NCI-H345 (cell line): ENCODE measurements around the gene FOSL2.
"Not testable (repeated sequence)": the region's sequence is repeated elsewhere in the genome, so short reads cannot be mapped to it uniquely, and the experiment has no call there.

Experiments used
- DNase-seq: peaks from one replicate; lab custom pipeline; 2025; lab: John Stamatoyannopoulos, UW

The FOSL2 gene

DNA sequence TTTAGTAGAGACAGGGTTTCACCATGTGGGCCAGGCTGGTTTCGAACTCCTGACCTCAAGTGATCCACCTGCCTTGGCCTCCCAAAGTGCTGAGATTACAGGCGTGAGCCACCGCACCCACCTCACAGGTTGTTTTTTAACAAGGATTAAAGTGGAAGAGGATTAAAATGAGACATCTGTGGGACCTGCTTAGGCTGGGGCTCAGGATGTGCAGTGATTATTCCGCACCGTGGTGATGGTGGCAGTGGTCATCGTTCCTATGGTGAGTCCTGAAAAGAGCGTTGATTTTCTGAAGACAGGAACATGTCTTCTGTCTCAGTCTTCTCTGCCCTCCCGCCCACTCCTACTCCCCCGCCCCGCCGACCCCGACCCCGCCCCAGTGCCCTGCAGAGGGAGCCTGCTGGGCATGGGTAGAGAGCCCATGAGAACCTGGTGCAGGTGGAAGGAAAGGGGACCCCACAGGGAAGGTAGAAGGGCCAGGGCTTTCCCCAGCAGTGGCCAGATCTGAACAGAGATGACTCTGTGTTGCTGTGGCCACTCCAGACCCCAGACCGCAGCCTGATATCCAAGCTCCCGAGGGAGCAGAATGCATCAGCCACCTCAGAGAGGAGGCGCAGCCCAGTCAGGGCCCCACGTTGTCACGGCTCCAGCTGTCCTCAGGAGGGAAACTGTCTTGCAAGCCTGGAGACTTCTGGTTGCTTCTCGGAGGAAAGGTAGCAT lies 34.5 kb upstream of the FOSL2 start:
- no peak for DNase-seq

DNA sequence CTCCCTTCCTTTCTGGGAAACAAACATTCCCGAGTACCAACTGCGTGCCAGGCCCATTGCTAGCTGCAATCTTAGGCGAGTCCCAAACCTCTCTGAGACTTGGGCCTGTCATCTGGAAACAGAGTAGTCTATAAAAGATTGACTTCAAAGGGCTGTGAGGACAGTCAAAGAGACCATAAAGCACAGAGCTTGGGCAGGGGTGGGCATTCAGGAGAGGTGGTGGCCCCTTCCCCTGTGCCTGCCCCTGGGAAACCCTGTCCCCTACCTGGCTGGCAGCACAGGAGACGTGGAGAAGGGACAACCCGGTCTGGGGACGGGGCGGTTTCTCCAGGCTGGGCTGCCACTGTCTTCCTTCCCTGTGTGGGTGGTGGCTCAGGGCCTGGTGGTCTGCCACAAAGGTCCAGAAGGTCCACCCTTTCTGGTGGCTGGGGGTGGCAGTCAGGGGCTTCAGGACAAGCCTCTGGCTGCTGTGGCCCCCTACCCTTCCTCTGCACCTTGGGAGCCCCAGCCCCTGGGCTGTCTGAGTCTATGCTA lies 33.9 kb upstream of the FOSL2 start:
- DNase-seq, result no peak

DNA sequence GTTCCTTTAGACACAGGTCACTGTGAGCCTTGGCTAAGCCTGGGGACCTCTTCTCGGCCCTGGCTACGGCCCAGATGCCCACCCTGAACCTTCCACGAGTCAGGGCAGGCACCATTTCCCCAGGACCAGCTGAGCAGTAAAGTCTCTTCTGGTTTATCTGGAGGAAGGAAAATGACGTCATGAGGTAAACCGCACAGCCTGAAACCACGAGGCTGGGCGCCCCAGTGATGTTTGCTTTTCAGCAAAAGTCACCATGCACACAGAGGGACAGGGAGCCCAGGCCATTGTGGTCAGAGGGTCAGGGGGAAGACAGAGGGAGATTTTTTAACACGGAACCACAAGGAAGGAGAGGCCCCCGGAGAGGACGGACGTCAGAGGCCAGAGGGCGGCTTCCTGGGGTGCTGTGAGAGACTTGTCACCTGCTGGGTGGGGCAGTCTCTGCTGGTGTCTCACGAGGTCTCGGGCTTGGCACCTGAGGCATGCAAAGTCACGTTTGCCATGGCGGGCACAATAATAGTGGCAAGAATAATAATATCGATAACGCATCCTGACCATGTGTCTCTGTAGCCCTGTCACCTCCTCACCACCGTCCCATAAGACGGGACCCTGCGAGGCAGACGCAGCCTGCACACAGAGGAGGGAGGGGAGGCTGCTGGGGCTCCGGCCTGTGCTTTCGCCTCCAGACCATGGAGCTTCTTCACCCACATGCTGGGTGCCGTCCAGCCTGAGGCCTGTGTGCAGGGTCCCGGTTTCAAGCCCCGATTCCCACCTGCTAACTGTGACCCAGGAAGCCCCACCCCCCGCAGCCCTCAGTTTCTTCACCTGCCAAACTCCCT lies 33.2 kb upstream of the FOSL2 start:
- DNase-seq, result no peak

DNA sequence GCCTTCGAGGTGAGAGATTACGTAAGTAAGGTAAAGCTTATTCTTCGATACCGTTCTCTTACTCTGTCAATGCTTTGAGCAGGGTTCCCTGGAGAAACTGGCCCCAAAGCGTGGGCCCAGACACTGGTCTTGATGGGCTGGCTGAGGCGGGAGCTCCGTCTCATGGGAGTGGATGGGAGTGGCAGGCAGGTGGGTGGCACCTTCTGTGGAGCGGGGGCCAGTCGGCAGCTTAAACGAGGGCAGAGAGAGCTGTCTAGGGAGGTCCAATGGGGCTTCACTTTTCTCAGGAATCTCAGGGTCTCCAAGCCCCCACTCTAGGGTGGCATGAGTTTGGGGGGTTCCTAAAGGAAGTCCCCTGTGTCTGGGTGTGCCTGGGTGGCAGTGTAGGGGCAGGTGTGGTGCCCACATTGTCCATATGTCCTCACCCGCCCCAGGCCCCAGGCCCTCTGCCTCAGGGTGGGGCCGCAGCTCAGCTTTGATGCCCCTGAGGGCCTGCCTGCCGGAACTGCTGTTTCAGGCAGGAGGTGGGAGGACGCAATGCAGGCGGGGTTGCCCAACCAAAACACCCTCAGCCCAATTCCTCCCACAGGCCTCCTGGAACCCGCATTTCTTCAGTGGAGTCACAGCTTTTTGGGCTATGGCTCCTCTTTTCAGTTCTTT lies 32.5 kb upstream of the FOSL2 start:
- no peak for DNase-seq

DNA sequence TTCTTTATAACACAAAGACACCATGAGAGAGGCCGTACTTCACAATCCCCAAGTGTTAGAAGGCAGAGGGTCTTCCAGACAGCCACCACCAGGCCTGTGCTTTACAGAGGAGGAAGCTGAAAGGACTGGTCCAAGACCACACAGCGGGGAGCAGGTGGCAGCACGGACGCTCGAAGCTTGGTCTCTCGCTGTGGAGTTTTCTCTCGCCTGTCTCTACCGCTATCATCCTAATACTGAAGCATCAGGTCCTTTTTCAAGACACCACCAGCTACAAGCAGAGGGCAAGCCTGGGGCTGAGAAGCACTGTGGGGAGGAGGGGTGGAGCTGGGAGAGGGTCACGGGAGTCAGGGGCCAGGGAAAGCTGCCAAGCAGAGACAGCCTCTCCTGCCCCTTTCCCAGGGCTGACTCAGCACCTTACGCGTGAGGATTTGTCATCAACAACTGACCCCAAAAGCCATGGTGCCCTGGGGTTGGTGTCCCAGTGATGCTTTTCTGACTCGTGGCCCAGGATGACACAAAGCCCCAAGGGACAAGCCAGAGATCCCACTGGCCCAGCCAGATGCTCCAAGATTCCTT lies 31.9 kb upstream of the FOSL2 start:
- DNase-seq, result no peak

DNA sequence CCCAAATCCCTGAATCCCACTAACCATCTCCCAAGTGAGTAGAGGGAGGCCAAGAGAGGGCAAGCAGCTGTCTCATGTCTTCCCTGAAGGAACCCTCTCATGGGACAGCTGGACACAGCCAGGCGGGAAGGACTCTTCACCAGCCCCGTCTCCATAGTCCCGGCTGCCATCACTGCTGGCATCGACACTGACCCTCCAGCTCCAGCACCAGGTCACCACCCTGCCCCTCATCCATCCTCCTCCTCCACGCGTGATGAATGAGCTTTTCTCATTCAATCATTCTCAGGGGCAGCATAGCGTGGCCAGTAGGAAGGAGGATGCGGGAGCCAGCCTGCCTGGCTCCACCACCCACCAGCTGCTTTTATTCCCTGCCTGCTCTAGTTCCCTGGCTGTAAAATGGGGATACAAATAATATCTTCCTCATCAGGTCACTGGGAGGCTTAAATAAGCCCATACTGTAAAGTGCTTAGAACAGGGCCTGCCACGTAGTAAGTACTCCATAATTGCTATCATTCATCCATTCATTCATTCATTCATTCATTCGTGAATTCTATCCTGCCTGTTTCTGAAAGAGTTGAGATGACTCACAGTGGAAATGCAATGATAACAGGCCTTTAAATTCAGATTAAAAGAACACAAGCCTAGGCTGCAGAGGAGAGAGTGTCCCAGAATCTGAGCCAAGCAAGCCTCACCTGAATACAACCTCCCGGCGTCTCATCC lies 30.5 kb upstream of the FOSL2 start:
- no peak for DNase-seq

DNA sequence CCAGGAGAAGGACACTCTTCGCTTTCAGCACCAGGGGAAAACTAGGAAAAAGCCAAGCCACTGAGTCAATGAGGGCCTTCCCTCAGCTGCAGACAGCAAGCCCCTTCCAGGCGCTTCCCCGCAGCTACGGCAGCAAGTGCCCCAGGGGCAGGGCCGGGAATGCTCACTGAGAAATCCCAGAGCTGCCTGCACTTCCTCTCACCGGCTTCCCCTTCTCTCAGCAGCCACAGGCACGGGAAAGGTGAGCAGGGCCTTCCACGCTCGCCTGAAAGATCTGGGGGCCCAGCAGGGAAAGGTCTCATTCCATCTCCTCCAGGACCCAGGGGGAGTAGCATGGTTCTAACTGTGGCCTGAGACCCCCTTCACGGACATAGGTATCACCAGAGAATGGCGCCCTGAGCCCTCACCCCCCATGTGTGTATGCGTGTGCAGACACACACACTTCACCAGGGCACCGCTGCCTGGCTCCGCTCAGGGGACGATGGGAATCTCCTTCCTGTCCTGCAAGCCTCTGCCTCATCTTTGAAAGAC lies 29.6 kb upstream of the FOSL2 start:
- DNase-seq, result no peak

DNA sequence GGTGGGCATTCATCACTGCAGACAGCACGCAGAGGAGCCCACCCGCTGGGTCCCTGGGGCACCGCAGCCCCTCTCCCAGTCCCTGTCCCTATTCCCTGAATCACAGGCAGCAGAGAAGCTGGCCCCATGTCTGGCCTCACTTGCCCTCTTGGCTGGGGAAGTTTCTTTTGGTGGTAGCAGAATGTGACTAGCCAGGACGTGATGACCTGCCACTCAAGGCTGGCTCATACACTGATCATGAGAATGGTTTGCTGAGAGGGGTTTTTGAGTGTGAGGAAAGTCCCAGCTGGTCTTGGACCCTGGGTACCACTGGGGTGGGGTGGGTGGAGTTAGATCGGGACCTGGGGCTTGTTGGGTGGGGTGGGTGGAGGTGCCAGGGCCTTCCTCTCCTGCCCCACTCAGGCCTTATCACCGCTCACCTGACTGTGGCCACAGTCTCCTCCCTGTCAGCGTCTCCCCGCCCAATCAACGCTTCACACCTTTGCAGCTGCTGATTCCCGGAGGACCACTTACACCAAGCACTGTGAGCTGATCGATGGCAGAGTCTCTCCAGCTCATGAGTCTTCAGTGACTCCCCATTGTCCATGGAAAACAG lies 28.9 kb upstream of the FOSL2 start:
- DNase-seq, result no peak

DNA sequence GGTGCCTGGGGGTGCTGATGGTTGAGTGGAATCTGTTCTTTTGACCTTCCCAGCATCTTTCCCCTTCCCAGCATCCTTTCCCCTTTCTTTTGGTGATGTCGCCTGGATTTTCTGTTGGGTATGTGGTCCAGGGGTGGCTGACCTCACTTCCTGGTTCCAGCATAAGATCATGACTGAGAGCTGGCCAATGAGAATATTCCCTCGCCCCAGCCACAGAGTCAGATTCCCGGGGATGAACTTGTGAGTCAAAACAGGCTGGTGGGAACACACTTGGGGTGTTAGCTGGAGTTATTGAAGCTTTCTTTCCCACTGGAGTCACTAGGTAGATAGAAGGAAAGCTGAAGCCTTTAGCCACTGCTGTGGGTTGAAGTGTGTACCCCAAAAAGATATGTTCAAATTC lies 28.0 kb upstream of the FOSL2 start:
- DNase-seq, result no peak

DNA sequence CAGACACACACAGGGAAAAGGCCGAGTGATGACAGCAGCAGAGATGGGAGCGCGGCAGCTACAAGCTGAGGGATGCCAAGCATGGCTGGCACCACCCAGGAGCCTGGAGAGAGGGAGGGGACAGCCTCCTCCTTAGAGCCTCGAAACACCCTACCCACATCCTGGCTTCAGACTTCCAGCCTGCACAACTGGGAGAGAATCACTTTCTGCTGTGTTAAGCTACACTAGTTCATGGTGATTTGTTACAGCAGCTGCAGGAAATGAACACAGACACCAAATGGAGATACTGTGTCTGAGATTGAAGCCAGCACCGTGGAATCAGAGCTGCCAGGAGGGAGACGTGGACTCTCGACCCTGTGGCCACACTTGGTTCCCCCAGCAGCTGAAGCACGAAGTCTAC lies 27.5 kb upstream of the FOSL2 start:
- no peak for DNase-seq

DNA sequence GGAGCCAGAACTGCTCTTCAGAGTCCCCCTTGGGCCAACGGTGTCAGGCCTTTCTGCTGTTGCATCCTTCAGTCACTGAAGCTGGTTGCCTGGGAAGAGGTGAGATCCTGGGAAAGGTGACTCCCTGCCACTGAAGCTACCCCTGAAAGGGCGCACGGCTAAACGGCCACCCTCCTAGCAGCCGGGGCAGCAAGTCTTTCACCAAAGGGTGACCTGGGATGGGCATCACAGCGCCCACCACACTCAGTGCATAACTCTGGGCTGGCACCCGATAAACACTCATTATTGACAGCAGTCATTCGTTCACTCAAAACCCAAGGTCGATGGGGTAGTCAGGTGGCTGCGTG lies 26.5 kb upstream of the FOSL2 start:
- no peak for DNase-seq

DNA sequence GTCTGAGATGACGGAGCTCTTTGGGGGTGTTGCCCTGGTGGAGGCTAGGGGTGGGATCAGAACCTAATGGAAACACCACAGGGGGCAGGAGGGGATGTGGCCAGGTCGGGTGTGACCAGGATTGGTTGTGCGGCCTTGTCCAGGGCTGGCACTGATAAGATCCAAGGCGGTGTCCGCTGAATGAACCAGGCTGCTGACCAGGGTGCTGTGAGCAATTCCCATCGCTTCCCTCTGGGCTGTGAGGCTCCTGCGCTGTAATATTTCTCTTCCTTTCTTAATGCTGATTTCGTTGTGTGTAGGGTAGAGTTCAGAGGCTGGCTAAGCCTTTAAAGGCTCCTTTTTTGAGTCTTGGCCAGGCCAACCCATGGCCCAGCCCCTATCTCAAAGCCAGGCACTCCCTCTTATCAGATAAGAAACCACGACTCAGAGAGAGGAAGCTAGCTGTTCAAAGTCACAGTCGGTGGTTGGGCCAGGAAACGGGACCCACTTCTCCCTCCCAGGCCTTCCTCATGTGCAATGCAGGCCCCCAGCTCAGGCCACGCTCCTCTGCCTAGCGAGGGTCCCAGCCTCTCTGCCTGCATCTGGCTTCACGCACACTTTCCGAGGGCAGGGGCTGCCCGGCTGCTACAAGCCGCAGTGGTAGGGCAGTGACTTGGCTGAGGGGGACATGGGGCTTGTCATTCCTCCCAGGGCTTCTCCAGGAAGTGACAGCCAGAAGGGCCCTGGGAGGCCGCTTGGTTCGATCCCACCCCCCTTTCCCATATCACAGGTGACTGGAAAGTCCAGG lies 26.0 kb upstream of the FOSL2 start:
- DNase-seq, result no peak

DNA sequence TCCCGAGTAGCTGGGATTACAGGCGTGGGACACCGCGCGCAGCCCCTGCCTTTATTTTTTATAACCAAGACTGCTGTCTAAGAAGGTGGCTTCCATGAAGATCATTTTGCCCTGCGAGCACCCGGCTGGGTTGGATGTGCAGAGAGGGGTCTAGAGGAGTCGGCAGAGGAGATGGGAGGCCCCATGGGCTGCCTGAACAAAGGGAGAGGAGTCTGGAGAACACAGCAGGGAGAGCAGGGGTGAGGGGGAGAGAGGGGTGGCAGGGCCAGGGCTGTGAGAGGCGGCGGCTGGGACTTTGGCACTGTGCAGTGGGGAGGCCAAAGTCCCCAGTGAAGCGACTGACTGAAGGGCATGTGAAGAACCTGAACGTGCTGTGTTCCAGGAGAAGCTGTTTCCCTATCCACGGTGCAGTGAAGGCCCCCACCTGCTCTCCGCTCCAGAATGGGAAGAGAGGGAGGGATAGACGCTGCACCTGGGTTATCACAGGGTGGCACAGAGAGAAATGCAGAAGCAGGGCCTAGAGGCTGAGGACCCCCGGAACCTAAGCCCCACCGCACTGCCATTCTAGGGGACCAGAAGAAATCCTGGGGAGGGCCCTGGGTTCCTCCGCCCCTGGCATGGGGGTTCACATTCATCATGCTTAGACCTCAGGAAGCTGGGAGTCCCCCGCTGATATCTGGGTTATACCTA lies 24.8 kb upstream of the FOSL2 start:
- DNase-seq, result no peak

DNA sequence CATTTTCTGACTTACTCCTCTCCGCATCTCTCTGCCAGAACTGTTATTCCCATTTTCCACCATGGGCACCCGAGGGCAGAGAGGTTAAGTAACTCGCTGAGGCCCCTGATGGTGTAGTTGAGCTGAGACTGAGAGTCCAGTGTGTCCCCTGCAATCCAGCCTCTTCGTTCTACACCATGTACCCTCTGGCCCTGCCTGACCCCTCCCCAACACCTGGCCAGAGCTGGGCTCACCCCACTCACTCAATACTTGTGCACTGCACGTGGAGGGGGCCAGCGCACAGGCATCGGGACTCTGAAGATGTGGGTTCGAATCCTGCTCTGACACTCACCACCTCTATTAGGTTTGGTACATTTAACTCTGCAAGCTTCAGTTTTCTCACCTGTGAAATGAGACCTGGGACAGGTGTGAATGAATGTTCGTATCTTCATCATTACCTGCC lies 24.3 kb upstream of the FOSL2 start:
- no peak for DNase-seq

DNA sequence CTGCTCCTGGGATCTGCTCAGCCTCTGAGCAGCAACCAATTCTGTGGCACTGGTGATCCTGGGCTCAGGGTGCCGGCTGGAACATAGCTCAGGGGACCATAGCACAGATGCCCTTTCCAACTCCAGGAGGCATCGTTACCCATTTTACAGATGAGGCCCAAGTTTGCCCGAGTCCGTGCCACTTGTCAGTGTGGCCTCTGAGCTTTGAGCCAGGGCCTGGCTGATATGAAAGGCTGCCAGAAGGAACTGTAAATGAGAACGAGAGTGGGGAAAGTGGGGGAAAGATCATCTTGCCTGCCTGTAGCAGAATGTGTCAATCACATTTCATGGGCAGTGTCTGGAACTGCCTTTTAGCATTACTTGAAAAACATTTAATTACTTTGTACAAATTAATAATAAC lies 23.3 kb upstream of the FOSL2 start:
- DNase-seq, result no peak

DNA sequence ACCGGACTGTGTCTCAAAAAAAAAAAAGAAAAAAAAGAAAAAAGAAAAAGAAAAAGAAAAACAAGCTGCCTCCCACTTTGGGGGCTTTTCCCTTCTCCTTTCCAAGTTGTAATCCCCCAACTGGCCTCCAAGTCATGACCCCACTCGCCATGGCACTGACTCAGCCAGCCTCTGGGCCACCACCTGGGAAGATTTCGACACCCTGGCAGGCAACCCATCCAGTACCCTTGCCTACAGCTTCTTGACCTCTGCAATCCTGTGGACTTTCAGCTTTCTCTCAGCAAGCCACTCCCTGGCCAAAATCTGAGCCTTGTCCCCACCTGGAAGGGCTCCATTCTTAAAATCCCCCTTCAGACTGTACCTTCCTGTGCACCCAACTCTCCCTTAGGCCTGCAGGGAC lies 22.3 kb upstream of the FOSL2 start:
- DNase-seq, result no peak

DNA sequence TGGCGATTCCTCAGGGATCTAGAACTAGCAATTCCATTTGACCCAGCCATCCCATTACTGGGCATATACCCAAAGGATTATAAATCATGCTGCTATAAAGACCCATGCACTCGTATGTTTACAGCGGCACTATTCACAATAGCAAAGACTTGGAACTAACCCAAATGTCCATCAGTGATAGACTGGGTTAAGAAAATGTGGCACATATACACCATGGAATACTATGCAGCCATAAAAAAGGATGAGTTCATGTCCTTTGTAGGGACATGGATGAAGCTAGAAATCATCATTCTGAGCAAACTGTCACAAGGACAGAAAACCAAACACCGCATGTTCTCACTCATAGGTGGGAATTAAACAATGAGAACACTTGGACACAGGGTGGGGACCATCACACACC lies 20.9 kb upstream of the FOSL2 start:
- DNase-seq, result not testable (repeated sequence)

DNA sequence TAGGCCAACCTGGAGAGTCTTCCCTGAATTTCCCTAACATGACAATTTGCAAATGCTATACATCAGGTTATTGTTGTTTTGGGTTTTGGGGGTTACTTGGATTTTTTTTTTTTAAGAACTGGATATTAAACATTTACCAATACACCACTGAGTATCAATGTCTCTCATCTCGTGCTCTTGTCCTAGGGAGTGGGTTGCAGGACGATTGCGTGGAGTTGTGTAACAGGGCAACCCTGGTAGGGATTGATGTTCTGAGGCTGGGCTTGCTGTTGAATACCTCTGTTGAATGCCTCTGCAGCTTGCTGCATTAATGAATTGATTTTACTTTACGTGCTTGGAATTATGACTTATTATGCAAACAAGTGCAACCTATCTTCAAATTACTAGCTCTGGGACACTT lies 18.8 kb upstream of the FOSL2 start:
- DNase-seq, result no peak

DNA sequence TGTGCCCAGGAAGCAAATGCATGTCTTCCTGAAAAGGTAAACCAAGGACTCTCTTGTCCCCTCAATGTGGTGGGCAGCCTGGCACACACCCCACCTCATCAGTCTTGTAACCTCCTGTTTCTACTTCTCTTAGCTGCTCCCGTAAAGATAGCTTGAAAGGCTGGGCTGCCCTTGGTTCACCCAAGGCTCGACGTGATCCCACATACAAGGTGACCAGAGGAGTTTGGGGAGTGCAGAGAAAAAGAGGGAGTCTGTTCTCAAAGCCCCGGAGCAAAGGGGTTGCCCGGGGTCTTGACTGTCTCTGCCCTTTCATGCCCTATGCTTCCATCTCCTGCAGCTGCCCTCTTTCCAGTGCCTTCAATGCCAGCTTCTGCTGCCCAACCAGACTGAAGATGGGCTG lies 18.3 kb upstream of the FOSL2 start:
- DNase-seq, result no peak

DNA sequence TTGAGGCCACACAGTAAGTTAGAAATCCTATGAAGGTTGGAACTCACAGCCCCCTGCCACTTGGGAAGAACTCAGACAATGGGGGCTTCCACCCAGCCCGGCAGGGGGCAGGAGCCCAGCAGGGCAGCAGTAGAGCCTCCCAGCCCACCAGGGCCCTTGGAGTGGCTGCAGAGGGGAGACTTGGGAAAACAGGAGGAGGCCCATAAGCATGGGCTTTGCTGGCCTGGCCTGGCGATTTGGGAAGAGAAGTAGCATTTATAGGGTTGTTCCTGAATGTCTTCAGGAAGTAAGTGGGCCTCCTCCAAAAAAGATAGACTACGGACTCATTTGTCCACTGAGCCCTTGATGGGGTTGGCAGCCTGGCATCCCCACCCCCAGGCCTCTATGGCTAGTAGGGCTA lies 17.4 kb upstream of the FOSL2 start:
- no peak for DNase-seq
